ENCODE data around the gene RAB35. TPM values are rescaled to one million over a fixed set of nuclear protein-coding genes. Genes with fewer than 3 reads are reported as not detected.

RAB35 gene
- total RNA-seq, 1 experiment from 2014 or later: 35.9 TPM

- no peak for DNase-seq (ENCODE audit: extremely low read depth, low read depth)
Measured at GRCh38 chr12:120109570-120110267, 6.8 kb downstream of the RAB35 start.

- no peak for DNase-seq (ENCODE audit: extremely low read depth, low read depth)
Measured at GRCh38 chr12:120106151-120106550, 10.4 kb downstream of the RAB35 start.

GRCh38 chr12:120103371-120103770, 13.2 kb downstream of the RAB35 start:
- DNase-seq (ENCODE audit: extremely low read depth, low read depth): no peak

- no peak for DNase-seq (ENCODE audit: extremely low read depth, low read depth)
Measured at GRCh38 chr12:120103044-120103338, 13.6 kb downstream of the RAB35 start.

GRCh38 chr12:120102189-120103043, 14.1 kb downstream of the RAB35 start:
- DNase-seq (ENCODE audit: extremely low read depth, low read depth): no peak

GRCh38 chr12:120101617-120102016, 14.9 kb downstream of the RAB35 start:
- DNase-seq (ENCODE audit: extremely low read depth, low read depth): no peak

- no peak for DNase-seq (ENCODE audit: extremely low read depth, low read depth)
Measured at GRCh38 chr12:120101182-120101581, 15.4 kb downstream of the RAB35 start.

GRCh38 chr12:120100630-120101029, 15.9 kb downstream of the RAB35 start:
- DNase-seq (ENCODE audit: extremely low read depth, low read depth): no peak

GRCh38 chr12:120099738-120100137, 16.8 kb downstream of the RAB35 start:
- DNase-seq (ENCODE audit: extremely low read depth, low read depth): no peak

- no peak for DNase-seq (ENCODE audit: extremely low read depth, low read depth)
Measured at GRCh38 chr12:120098756-120099470, 17.6 kb downstream of the RAB35 start.

GRCh38 chr12:120096671-120097202, 19.8 kb downstream of the RAB35 start:
- no peak for DNase-seq (ENCODE audit: extremely low read depth, low read depth)

GRCh38 chr12:120095736-120096135, 20.8 kb downstream of the RAB35 start:
- DNase-seq (ENCODE audit: extremely low read depth, low read depth): no peak

- DNase-seq (ENCODE audit: extremely low read depth, low read depth): no peak
Measured at GRCh38 chr12:120095331-120095730, 21.2 kb downstream of the RAB35 start.

- DNase-seq (ENCODE audit: extremely low read depth, low read depth): no peak
Measured at GRCh38 chr12:120094485-120094884, 22.1 kb downstream of the RAB35 start.

GRCh38 chr12:120093592-120094355, 22.8 kb downstream of the RAB35 start:
- no peak for DNase-seq (ENCODE audit: extremely low read depth, low read depth)

- DNase-seq (ENCODE audit: extremely low read depth, low read depth): no peak
Measured at GRCh38 chr12:120093336-120093591, 23.3 kb downstream of the RAB35 start.

- DNase-seq (ENCODE audit: extremely low read depth, low read depth): no peak
Measured at GRCh38 chr12:120092551-120093335, 23.8 kb downstream of the RAB35 start.

GRCh38 chr12:120091371-120092090, 25.0 kb downstream of the RAB35 start:
- no peak for DNase-seq (ENCODE audit: extremely low read depth, low read depth)

GRCh38 chr12:120090626-120091295, 25.8 kb downstream of the RAB35 start:
- DNase-seq (ENCODE audit: extremely low read depth, low read depth): no peak
